ENCODE data around the gene HS3ST5.
"Not testable (repeated sequence)": the region's sequence is repeated elsewhere in the genome, so short reads cannot be mapped to it uniquely, and the experiment has no call there.

HS3ST5 gene

GRCh38 chr6:114162691-114163347 is 180.0 kb downstream of the HS3ST5 start:
- intact Hi-C loops (cut with DNase I): loop anchor here (10.0 kb wide), 1 partner anchor 112 kb away; no protein-coding TSS in a partner anchor
- DNase-seq: no peak

DNA sequence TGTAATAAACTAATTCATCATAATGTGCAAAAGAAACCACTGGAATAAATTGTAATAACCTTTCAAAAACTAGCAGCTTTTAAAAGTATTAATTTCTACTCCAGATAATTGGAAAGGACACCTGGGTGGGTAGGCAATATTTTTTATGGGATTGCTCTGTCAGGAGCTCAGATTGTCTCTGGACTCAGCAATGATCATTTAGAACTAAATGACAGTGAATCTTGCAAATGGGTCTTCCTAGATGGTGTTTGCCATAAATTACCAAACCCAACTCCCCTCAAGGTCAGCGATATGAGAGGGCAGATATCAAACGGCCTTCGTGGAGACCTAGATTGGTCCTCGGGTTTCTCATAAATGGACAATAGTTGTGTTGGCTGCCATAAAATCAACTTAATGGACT is 181.9 kb downstream of the HS3ST5 start:
- intact Hi-C loops (cut with DNase I): loop anchor here (10.0 kb wide), 1 partner anchor 114 kb away; no protein-coding TSS in a partner anchor
- no peak for DNase-seq

DNA sequence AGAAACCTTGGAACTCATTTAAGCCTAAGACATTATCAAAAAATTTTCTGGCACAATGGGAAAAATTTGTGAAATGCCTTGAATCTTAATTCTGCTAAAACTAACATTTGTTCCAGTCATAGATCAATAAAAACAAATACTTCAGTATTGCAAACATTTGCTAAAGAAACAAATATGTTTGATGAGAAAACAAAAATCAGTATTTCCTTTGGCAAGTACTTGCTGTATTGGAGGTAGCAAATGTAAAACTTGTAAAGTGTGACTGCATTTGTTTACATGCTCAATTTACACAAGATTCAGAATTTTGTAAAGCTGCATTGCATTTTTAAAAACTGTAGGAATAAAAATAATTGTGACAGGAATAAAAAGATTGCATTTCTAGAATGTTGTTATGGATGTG is 183.1 kb downstream of the HS3ST5 start:
- intact Hi-C loops (cut with DNase I): loop anchor here (10.0 kb wide), 2 partner anchors 115 to 145 kb away; no protein-coding TSS in a partner anchor
- DNase-seq: no peak

DNA sequence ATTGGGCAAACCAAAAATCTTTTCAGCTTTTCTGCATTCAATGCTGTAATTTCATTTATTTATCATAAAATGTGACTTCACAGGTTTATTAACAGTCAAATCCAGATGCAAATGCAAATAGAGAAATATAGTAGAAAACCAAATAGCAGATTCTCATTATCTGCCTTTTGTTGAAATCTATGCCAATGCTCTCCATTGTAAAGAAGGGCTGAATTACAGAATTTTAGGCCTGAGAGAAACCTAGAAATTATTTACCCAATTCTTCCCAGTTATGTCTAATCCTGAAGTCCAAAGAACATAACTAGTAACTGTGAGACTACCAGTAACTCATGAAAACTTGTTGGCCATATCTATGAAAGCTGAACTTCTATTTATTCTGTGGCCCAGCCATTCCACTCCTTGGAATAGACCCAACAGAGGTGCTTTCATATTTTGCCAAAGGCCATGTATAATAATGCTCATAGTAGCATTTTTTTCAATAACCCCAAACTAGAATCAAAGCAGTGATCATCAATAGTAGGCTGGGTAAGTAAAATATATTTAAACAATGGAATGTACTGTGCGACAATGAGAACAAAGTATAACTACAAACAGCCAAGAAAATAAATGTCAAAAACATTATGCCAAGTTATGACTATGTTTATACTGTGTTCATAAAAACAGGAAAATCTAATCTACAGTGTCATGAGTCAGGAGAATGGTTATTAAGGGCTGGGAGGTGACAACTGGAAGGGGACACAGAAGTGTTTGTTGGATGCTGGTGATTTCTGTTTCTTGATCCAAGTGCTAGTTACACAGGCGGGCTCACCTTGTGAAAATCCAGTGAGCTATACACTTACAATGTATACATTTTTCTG is 183.8 kb downstream of the HS3ST5 start:
- intact Hi-C loops (cut with DNase I): loop anchor here (10.0 kb wide), 1 partner anchor 146 kb away; no protein-coding TSS in a partner anchor
- DNase-seq: no peak

- DNase-seq: no peak
- intact Hi-C loops (cut with DNase I): loop anchor here (10.0 kb wide), 1 partner anchor 146 kb away; no protein-coding TSS in a partner anchor
These were observed 184.4 kb downstream of the HS3ST5 start for GRCh38 chr6:114158411-114158810.

DNA sequence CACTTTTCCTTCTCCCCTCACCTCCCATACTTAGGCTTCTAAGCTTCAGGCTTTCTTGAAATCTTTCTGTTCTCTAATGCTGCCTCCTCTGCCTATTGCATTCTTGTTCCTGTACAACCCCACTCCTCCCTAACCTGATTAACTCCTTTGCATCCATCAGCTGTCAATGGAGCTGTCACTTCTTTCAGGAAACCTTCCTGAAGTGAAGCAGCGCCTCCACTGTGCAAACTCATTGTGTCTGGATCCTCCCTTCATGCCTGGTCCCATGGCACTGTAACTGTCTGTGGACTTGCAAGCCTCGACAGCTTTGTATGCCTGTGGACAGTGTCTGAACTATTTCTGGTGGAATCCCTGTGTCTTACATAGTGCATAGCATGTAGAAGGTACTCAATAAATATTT is 185.0 kb downstream of the HS3ST5 start:
- no peak for DNase-seq
- intact Hi-C loops (cut with DNase I): loop anchor here (10.0 kb wide), 1 partner anchor 147 kb away; no protein-coding TSS in a partner anchor

DNA sequence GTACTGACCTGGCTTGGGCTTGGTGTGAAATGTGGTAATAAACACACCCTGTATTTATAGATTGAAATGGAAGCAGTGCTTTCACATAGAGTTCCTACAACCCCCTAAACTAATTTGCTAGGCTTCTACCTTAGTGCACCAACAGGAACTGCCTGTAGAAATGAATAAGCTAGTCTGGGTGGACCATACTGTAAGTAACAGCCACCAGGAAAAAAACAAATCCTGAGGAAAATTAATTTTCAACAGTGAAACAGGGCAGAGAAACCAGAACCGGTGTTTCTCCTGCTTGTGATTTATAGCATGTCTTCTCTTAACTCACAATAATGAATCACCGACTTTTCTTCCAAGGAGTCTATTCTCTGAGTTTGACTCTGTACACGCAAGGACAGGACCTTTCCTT is 187.1 kb downstream of the HS3ST5 start:
- intact Hi-C loops (cut with DNase I): loop anchor here (10.0 kb wide), 1 partner anchor 149 kb away; no protein-coding TSS in a partner anchor

GRCh38 chr6:114154812-114155211 is 188.0 kb downstream of the HS3ST5 start:
- intact Hi-C loops (cut with DNase I): loop anchor here (10.0 kb wide), 1 partner anchor 150 kb away; no protein-coding TSS in a partner anchor

More for the DNA sequence above, 187.1 kb downstream of the HS3ST5 start:
- DNase-seq: no peak

GRCh38 chr6:114153448-114153847 is 189.4 kb downstream of the HS3ST5 start:
- no peak for DNase-seq
- intact Hi-C loops (cut with DNase I): loop anchor here (10.0 kb wide), 1 partner anchor 151 kb away; no protein-coding TSS in a partner anchor

More at GRCh38 chr6:114154812-114155211, 188.0 kb downstream of the HS3ST5 start:
- DNase-seq: no peak

DNA sequence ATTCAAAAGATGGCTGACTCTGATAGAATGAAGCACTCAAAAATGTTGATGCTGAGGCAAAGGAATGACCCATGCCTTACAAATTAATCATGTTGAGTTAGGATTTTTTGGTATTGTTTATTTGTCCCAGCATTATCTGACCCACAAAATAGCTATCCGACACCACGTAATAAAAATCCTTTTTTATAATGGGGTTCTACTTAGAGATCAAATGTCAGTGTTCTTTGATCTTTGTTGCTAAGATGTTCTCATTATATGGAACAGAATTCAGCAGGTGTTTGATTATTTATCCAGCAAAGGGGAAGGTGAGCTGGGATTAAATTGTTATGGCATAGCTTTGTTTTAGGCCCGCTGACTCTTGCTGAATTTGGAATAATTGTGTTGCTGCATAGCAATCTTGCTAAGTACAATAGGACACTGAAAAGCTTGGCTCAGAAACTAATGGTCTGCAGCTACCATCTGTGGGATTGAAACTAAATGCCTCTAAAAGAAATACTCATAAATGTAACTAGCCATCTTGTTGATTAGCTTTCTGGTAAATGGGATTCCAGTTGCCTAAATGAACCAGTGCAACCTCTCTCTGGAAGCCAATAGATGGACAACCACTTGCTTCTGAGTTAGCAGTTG is 191.6 kb downstream of the HS3ST5 start:
- intact Hi-C loops (cut with DNase I): loop anchor here (10.0 kb wide), 1 partner anchor 154 kb away; no protein-coding TSS in a partner anchor
- DNase-seq: no peak

DNA sequence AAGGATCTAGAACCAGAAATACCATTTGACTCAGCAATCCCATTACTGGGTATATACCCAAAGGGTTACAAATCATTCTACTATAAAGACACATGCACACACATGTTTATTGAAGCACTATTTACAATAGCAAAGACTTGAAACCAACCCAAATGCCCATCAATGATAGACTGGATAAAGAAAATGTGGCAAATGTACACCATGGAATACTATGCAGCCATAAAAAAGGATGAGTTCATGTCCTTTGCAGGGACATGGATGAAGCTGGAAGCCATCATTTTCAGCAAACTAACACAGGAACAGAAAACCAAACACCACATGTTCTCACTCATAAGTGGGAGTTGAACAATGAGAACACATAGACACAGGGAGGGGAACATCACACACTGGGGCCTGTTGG is 193.6 kb downstream of the HS3ST5 start:
- intact Hi-C loops (cut with DNase I); DNase-seq: not testable (repeated sequence)

DNA sequence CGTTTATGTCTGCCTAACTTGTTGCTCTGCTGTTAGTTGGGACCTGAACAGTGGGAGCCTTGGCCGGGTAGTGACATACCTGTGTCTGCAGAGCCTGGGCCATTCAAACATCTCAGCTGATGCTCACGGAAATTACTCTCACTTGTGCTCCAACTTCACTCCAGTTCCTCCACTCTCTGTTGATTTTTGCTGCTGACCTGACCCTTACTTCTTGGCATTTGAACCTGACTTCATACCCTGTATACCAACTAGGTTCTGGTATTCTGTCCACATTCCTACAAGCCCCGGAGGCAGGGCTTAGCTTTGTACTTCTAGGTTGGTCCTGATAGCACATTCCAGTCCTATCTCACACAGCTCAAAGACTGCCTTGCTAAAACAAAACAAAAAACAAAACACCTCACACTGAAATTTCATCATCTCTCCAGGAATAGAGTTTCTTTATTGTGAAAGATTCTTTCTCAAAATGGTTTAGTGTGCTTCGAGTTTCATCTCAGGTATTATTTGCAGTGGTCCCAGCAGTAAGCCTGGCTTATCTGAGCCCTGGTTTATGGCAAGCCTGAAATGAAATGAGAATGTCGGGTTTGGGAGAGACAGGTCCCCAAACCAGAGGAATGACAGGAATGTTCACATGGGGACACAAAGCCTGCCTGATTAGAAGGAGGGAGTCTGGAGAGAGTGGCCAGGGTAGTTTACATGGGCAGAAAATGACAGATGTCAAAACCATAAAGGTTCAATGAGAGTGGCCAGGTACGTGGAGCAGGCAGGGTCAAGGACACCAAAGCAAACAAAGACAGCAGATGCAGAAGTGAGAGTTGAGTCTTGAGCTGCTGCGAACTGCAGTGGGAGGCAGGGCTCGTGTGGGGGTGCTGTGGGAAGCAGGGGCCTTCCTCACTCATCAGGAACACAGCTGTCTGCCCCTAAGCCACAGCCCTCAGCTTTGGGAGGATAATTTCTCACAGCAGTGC is 197.7 kb downstream of the HS3ST5 start:
- intact Hi-C loops (cut with DNase I): no loop called here
- no peak for DNase-seq

DNA sequence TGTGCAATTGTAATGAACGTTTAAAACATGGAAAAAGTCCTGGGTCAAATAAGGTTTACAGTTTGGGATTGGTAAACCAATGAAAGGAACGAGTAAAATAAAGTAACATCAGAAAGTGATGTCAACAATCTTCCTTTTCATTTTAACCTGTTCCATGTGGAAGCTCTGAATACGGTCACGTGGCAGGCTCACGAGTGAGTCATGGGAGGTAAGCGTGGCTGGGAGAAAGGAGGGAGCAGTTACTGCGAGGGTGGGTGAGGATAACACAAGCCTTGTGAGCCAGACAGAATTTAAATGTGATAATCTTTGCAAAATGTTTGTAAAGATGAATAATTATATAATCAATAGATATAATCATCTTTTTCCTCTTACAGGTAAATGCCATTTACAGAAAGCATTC is 200.6 kb downstream of the HS3ST5 start:
- intact Hi-C loops (cut with DNase I): no loop called here
- DNase-seq: peak in 3 of 10 donors; percentile 26 to 84 (median 42)

DNA sequence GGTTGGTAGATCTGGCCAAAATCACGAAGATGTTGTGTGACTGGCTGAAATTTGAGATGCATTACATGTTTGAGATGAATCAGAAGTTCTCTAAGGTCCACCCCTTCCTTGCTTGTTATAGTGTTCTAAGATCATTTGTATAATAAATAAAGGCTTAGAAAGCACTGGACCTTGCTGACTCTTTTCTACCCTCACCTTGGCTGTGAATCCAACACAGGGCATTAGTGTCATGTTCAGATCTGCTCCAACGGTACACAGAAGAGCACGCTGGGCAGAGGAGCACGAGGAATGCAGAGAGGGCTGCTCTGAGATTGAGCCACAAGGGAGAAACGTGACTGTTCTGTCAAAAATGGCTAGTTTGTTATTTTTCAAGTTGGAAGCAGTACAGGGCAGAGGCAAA is 202.4 kb downstream of the HS3ST5 start:
- intact Hi-C loops (cut with DNase I): no loop called here
- DNase-seq: no peak

- intact Hi-C loops (cut with DNase I): no loop called here
- no peak for DNase-seq
These were observed 204.1 kb downstream of the HS3ST5 start for GRCh38 chr6:114138577-114139248.

GRCh38 chr6:114135363-114135971 is 207.4 kb downstream of the HS3ST5 start:
- intact Hi-C loops (cut with DNase I): no loop called here
- no peak for DNase-seq

DNA sequence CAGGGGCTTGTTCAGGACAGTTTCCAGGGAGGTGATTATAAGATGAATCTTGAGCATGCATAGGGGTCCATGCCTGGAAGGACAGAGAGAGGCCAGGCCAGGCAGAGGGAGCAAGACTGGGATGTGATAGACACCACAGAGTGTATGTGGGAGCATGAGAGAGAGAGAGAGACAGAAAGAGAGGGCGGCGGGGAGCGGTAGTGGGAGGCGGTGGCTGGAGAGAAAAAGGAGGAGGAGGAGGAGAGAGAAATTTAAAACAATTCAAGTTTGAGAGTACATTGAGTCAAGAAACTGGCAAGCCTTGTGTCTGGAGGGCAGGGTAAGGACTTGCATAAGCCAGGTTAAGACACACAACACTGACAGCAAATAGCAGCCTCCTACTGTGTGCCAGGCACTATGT is 209.0 kb downstream of the HS3ST5 start:
- intact Hi-C loops (cut with DNase I): no loop called here
- DNase-seq: no peak

- no peak for DNase-seq
- intact Hi-C loops (cut with DNase I): no loop called here
These were observed 210.9 kb downstream of the HS3ST5 start for GRCh38 chr6:114131945-114132344.

All from posterior cingulate gyrus (tissue), 11 donors.